Astrocyte (in vitro differentiated cells and primary cell): ENCODE data around the gene TMEM192.

ENCODE experiments used
- EZH2 ChIP-seq: IDR thresholded peaks from 2 replicates; pipeline ENCODE4 v1.6.1; 2012; ENCODE audit warnings: mild to moderate bottlenecking, low read length, inconsistent platforms; ENCODE audit not compliant: insufficient read depth
- TF ChIP-seq, protein P1 (sequence below): IDR thresholded peaks from 2 replicates; pipeline ENCODE4 v1.5.1; 2011; ENCODE audit warnings: low read depth, mild to moderate bottlenecking, inconsistent platforms, low read length, moderate library complexity; ENCODE audit not compliant: insufficient read depth

DNA sequence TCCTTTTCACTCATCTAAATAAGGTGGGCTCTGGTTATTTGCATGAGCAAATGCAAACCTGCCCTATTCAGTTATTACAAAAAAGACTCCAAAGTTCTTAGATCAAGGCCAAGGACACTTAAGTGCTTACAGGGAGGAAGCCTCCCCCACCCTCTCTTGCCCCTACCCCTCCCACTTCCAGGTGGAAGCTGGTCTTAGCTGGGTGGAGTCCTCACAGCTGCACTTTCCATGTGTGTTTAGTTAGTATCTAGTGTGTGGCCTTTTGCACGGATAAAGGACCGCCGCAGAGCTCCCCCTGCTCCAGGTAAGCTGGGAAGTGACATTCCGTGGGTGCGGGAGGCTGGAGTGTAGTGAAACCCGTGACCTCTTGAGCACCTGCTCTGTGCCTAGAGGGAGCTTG lies 59.0 kb downstream of the TMEM192 start, which contains the start of gene TRIM75:
- TF ChIP-seq, protein P1, sequence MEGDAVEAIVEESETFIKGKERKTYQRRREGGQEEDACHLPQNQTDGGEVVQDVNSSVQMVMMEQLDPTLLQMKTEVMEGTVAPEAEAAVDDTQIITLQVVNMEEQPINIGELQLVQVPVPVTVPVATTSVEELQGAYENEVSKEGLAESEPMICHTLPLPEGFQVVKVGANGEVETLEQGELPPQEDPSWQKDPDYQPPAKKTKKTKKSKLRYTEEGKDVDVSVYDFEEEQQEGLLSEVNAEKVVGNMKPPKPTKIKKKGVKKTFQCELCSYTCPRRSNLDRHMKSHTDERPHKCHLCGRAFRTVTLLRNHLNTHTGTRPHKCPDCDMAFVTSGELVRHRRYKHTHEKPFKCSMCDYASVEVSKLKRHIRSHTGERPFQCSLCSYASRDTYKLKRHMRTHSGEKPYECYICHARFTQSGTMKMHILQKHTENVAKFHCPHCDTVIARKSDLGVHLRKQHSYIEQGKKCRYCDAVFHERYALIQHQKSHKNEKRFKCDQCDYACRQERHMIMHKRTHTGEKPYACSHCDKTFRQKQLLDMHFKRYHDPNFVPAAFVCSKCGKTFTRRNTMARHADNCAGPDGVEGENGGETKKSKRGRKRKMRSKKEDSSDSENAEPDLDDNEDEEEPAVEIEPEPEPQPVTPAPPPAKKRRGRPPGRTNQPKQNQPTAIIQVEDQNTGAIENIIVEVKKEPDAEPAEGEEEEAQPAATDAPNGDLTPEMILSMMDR: no peak
- TF ChIP-seq EZH2: no peak
